ENCODE data around the gene FBXO34.

DNA sequence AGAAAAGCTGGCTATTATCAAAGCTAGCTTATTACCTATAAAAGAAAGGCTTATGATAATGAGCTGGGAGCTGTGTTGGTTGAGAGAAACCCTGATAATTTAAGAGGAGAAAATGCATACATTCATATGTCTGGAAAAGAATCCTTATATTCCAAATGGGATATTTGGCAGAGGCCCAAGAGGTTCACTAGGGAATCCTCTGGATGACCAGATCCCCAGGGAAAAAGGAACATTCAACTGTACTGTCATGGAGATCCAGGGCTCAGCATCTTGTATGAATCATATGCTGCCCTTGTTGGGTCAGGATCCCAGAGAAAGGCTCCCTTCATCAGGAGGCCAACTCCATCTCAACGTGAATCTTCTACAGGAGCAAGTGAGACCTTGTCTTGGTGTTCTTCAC lies 16.6 kb upstream of the FBXO34 start:
- TF ChIP-seq, protein P1, sequence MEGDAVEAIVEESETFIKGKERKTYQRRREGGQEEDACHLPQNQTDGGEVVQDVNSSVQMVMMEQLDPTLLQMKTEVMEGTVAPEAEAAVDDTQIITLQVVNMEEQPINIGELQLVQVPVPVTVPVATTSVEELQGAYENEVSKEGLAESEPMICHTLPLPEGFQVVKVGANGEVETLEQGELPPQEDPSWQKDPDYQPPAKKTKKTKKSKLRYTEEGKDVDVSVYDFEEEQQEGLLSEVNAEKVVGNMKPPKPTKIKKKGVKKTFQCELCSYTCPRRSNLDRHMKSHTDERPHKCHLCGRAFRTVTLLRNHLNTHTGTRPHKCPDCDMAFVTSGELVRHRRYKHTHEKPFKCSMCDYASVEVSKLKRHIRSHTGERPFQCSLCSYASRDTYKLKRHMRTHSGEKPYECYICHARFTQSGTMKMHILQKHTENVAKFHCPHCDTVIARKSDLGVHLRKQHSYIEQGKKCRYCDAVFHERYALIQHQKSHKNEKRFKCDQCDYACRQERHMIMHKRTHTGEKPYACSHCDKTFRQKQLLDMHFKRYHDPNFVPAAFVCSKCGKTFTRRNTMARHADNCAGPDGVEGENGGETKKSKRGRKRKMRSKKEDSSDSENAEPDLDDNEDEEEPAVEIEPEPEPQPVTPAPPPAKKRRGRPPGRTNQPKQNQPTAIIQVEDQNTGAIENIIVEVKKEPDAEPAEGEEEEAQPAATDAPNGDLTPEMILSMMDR (conservative IDR thresholded peaks at IDR 0.05; ENCODE audit: low read length): no peak
- TF ChIP-seq EZH2phosphoT487 (IDR thresholded peaks at IDR 0.05; ENCODE audit: borderline replicate concordance, low read depth, low read length): no peak
